H1 (cell line): ENCODE measurements around the gene FLRT3. TPM values are rescaled to one million over a fixed set of nuclear protein-coding genes. Genes with fewer than 3 reads are reported as not detected.

Source experiments
- CTCF ChIA-PET: fragments of 300-600 bp; sonication (Branson Sonifier 250); formaldehyde crosslinking; loops from one replicate; lab custom pipeline; 2021; ENCODE audit not compliant: partially characterized antibody; lab: Charles Lee
- POLR2A ChIA-PET: fragments of 300-600 bp; sonication (Branson Sonifier 250); formaldehyde crosslinking; loops from one replicate; lab custom pipeline; 2021; ENCODE audit warnings: inconsistent platforms; ENCODE audit not compliant: partially characterized antibody; lab: Charles Lee
- DNase-seq, 2 experiments: peaks; one replicate each; pipeline versions ENCODE4 v3.0.0 to v3.0.0-alpha.2; 2010 to 2022; ENCODE audit warnings: low spot score in 2 of 2, low read depth in 1 of 2, mixed read lengths in 1 of 2
- FAIRE-seq: peaks from 2 replicates; lab custom pipeline; 2011; peaks lifted over from hg19 to GRCh38; lab: Jason Lieb, UNC
- H2AFZ ChIP-seq: 2 replicates; pipeline ENCODE4 v1.8.1; 2012; ENCODE audit warnings: low read length, inconsistent platforms
- H2AK5ac ChIP-seq: 2 replicates; pipeline ENCODE4 v1.6.1; 2013; ENCODE audit warnings: low read depth, low read length
- H2BK120ac ChIP-seq: replicated peaks from 2 replicates; pipeline ENCODE3; 2013; ENCODE audit warnings: low read depth, low read length, inconsistent platforms
- H2BK12ac ChIP-seq: 2 replicates; pipeline ENCODE4 v1.6.1; 2013; ENCODE audit warnings: low read depth, low read length
- H2BK15ac ChIP-seq: 2 replicates; pipeline ENCODE4 v1.6.1; 2013; ENCODE audit warnings: low read length
- H2BK20ac ChIP-seq: 2 replicates; pipeline ENCODE4 v1.6.1; 2013; ENCODE audit warnings: low read length
- H2BK5ac ChIP-seq: 2 replicates; pipeline ENCODE4 v1.6.1; 2013; ENCODE audit warnings: low read depth, low read length
- H3K14ac ChIP-seq: 2 replicates; pipeline ENCODE4 v1.6.1; 2013; ENCODE audit warnings: inconsistent platforms; ENCODE audit not compliant: insufficient read length
- H3K18ac ChIP-seq: 2 replicates; pipeline ENCODE4 v1.6.1; 2013; ENCODE audit warnings: low read length; ENCODE audit errors: extremely low read depth
- H3K23ac ChIP-seq: 2 replicates; pipeline ENCODE4 v1.6.1; 2013; ENCODE audit warnings: inconsistent platforms; ENCODE audit not compliant: insufficient read length
- H3K23me2 ChIP-seq: 2 replicates; pipeline ENCODE4 v1.6.1; 2013; ENCODE audit warnings: low read depth, low read length
- H3K27ac ChIP-seq: 2 replicates; pipeline ENCODE4 v1.6.1; 2011; ENCODE audit warnings: low read depth, low read length, inconsistent platforms
- H3K27me3 ChIP-seq, 4 experiments: replicated peaks in 1 of 4; 1 replicate in 1 of 4; 2 replicates in 3 of 4; pipeline versions ENCODE4 v1.6.1 to v1.8.1; 2011 to 2013; ENCODE audit warnings: low read length in 3 of 4, mild to moderate bottlenecking in 3 of 4, inconsistent platforms in 2 of 4, mixed read lengths in 2 of 4, moderate library complexity in 1 of 4; ENCODE audit not compliant: control insufficient read depth in 3 of 4, insufficient read depth in 3 of 4; ENCODE audit errors: extremely low read depth in 1 of 4
- H3K36me3 ChIP-seq, 4 experiments: 2 replicates each; pipeline versions ENCODE4 v1.6.1 to v1.8.1; 2011 to 2013; ENCODE audit warnings: mild to moderate bottlenecking in 4 of 4, low read length in 3 of 4, moderate library complexity in 2 of 4, control low read depth in 1 of 4, inconsistent platforms in 1 of 4; ENCODE audit not compliant: insufficient read depth in 4 of 4, control insufficient read depth in 2 of 4
- H3K4ac ChIP-seq: replicated peaks from 2 replicates; pipeline ENCODE3; 2013; ENCODE audit warnings: low read length, low read depth, mixed read lengths, inconsistent platforms; ENCODE audit not compliant: insufficient read length
- H3K4me1 ChIP-seq, 4 experiments: replicated peaks in 1 of 4; 1 replicate in 1 of 4; 2 replicates in 3 of 4; pipeline versions ENCODE4 v1.6.1 to v1.8.1; 2011 to 2013; ENCODE audit warnings: low read length in 3 of 4, inconsistent platforms in 2 of 4, mixed read lengths in 1 of 4; ENCODE audit not compliant: insufficient read depth in 4 of 4, control insufficient read depth in 3 of 4
- H3K4me2 ChIP-seq, 2 experiments: 2 replicates each; pipeline versions ENCODE4 v1.6.1 to v1.8.1; 2011 to 2013; ENCODE audit warnings: low read depth in 2 of 2, low read length in 2 of 2, control low read depth in 1 of 2, inconsistent platforms in 1 of 2, mild to moderate bottlenecking in 1 of 2; ENCODE audit not compliant: insufficient read depth in 1 of 2
- H3K4me3 ChIP-seq, 4 experiments: fragments of 200-600, 300-600 bp in 1 of 4; sonication (generic), shearing (Covaris generic), sonication (Bioruptor Twin) in 1 of 4; 2 replicates each; pipeline versions ENCODE4 v1.5.1 to v1.8.1; 2011 to 2016; ENCODE audit warnings: low read length in 4 of 4, low read depth in 3 of 4, control low read depth in 2 of 4, inconsistent platforms in 2 of 4, mild to moderate bottlenecking in 2 of 4, mixed read lengths in 1 of 4, moderate library complexity in 1 of 4; ENCODE audit not compliant: insufficient read depth in 2 of 4; ENCODE audit errors: extremely low read depth in 1 of 4
- H3K56ac ChIP-seq: replicated peaks from 2 replicates; pipeline ENCODE3; 2013; ENCODE audit warnings: low read depth, mild to moderate bottlenecking, mixed read lengths, low read length, inconsistent platforms; ENCODE audit not compliant: insufficient read length
- H3K79me1 ChIP-seq: 2 replicates; pipeline ENCODE4 v1.6.1; 2013; ENCODE audit warnings: low read depth, low read length, control low read depth
- H3K79me2 ChIP-seq, 2 experiments: 2 replicates each; pipeline versions ENCODE4 v1.6.1 to v1.8.1; 2012 to 2013; ENCODE audit warnings: low read length in 2 of 2, mild to moderate bottlenecking in 2 of 2, inconsistent platforms in 1 of 2; ENCODE audit not compliant: insufficient read depth in 2 of 2, control insufficient read depth in 1 of 2
- H3K9ac ChIP-seq, 4 experiments: replicated peaks in 1 of 4; 1 replicate in 1 of 4; 2 replicates in 3 of 4; pipeline versions ENCODE4 v1.6.1 to v1.8.1; 2011 to 2013; ENCODE audit warnings: low read depth in 3 of 4, low read length in 3 of 4, control low read depth in 2 of 4, mild to moderate bottlenecking in 2 of 4, moderate library complexity in 2 of 4, inconsistent platforms in 1 of 4; ENCODE audit errors: extremely low read depth in 1 of 4
- H3K9me3 ChIP-seq, 2 experiments: 2 replicates each; pipeline versions ENCODE4 v1.6.1 to v1.8.1; 2012 to 2013; ENCODE audit warnings: mild to moderate bottlenecking in 2 of 2, moderate library complexity in 2 of 2, control low read depth in 1 of 2, inconsistent platforms in 1 of 2, low read depth in 1 of 2, low read length in 1 of 2, mixed read lengths in 1 of 2; ENCODE audit not compliant: insufficient read depth in 2 of 2
- H4K20me1 ChIP-seq, 2 experiments: replicated peaks in 1 of 2; 2 replicates each; pipeline versions ENCODE3 to v1.8.1; 2011 to 2013; ENCODE audit warnings: inconsistent platforms in 2 of 2, low read length in 2 of 2, mild to moderate bottlenecking in 1 of 2; ENCODE audit not compliant: insufficient read depth in 2 of 2, control insufficient read depth in 1 of 2
- H4K5ac ChIP-seq: 2 replicates; pipeline ENCODE4 v1.6.1; 2013; ENCODE audit warnings: low read length, low read depth, mixed read lengths, inconsistent platforms; ENCODE audit not compliant: insufficient read length
- H4K8ac ChIP-seq: 2 replicates; pipeline ENCODE4 v1.8.0; 2013; ENCODE audit warnings: mild to moderate bottlenecking, moderate library complexity, low read length, inconsistent platforms; ENCODE audit not compliant: insufficient read depth; ENCODE audit errors: extremely low read depth
- H4K91ac ChIP-seq: replicated peaks from 2 replicates; pipeline ENCODE3; 2013; ENCODE audit warnings: low read length, mixed read lengths, inconsistent platforms; ENCODE audit not compliant: insufficient read length
- CBX5 ChIP-seq: fragments of 300-800, 300-1000 bp; sonication (generic); IDR thresholded peaks from 2 replicates; pipeline ENCODE4 v1.7.1; 2016; ENCODE audit warnings: antibody characterized with exemption, low read length, low read depth
- CHD1 ChIP-seq: IDR thresholded peaks from 2 replicates; pipeline ENCODE4 v1.6.1; 2012; ENCODE audit warnings: low read depth, low read length, improper control_type of control experiment
- KDM1A ChIP-seq: fragments of 200-600, 300-600 bp; sonication (generic); IDR thresholded peaks from 2 replicates; pipeline ENCODE4 v1.7.1; 2016; ENCODE audit warnings: mild to moderate bottlenecking, low read length, borderline replicate concordance
- KDM5A ChIP-seq: fragments of 200-600 bp; IDR thresholded peaks from 2 replicates; pipeline ENCODE4 v1.7.1; 2012; ENCODE audit warnings: mild to moderate bottlenecking, low read length, inconsistent platforms, mixed read lengths
- PHF8 ChIP-seq: fragments of 200-600 bp; sonication (generic); conservative IDR thresholded peaks from 2 replicates; pipeline ENCODE4 v1.7.1; 2012; ENCODE audit warnings: low read depth, mild to moderate bottlenecking, inconsistent platforms, low read length, moderate library complexity
- POLR2A ChIP-seq, 2 experiments: IDR thresholded peaks; 1 replicate in 1 of 2; 2 replicates in 1 of 2; pipeline ENCODE4 v1.6.1; 2011; ENCODE audit warnings: low read depth in 2 of 2, low read length in 2 of 2, mild to moderate bottlenecking in 2 of 2; ENCODE audit errors: control extremely low read depth in 1 of 2
- SIRT6 ChIP-seq: IDR thresholded peaks from one replicate; pipeline ENCODE4 v1.7.1; 2012; ENCODE audit warnings: low read length, inconsistent platforms
- SP1 ChIP-seq: IDR thresholded peaks from 2 replicates; pipeline ENCODE4 v1.6.1; 2011; ENCODE audit warnings: low read depth, low read length
- SUZ12 ChIP-seq: fragments of 200-600 bp; sonication (generic); IDR thresholded peaks from 2 replicates; pipeline ENCODE4 v1.6.1; 2012; ENCODE audit warnings: mild to moderate bottlenecking, inconsistent platforms, low read length, moderate library complexity, mixed read lengths
- WGBS, 2 experiments: shearing (Covaris generic) in 1 of 2; methylation state at CpG; one replicate each; pipeline versions ENCODE4 v1.1.6 to v1.1.7; 2013 to 2015; ENCODE audit warnings: low lambda C conversion rate in 2 of 2, mixed read lengths in 2 of 2, inconsistent platforms in 1 of 2, low coverage in 1 of 2, missing lambda C conversion rate in 1 of 2; ENCODE audit not compliant: insufficient replicate concordance in 2 of 2, insufficient coverage in 1 of 2, insufficient read length in 1 of 2; ENCODE audit errors: extremely low coverage in 1 of 2, missing lambda C conversion rate in 1 of 2; 5-methylcytosine and 5-hydroxymethylcytosine counted together
- polyA plus RNA-seq, 7 experiments: library from polyadenylated mRNA; depleted of rRNA in 3 of 7; stranded (reverse) in 5 of 7; unstranded in 2 of 7; fragments of >200 nt in 5 of 7; fragments of 200-250 nt in 2 of 7; gene quantifications; 1 replicate in 5 of 7; 2 replicates in 1 of 7; 4 replicates in 1 of 7; pipeline versions ENCODE4 v1.2.1 to v1.2.3, GENCODE V29; 2011 to 2013; ENCODE audit warnings: missing spikeins in 2 of 7, mixed read lengths in 2 of 7
- total RNA-seq: library from RNA; stranded (reverse); fragmentation: NEBNext Ultra II Directional; extraction: Animal tissue kit (Norgen Biotek cat#: 25700); gene quantifications from 2 replicates; pipeline ENCODE4 v1.2.1, GENCODE V29; 2021

Gene FLRT3
- total and polyA plus RNA-seq, 2 of the 8 experiments (the other 6 are each of a cell fraction or from before 2014, with no cell fraction given), result 0.35 to 0.41 TPM

GRCh38 chr20:14310977-14311627, 26.3 kb downstream of the FLRT3 start:
- TF ChIP-seq KDM5A (no peak), SIRT6 (no peak), KDM1A (no peak), PHF8 (no peak), CBX5 (no peak), SP1 (no peak), POLR2A (IDR thresholded peaks at IDR 0.05; ENCODE audit: control extremely low read depth in 1 of 2, low read depth in 2 of 2, low read length in 2 of 2) (no peak), SUZ12 (no peak), CHD1 (no peak)
- Histone ChIP-seq H3K23me2 (no peaks in the 10 kb centered on the region), H2BK12ac (no peak overlapping the region), H3K9me3 (no peaks in the 10 kb centered on the region), H3K18ac (no peak overlapping the region), H4K5ac (no peak overlapping the region), H3K79me1 (no peaks in the 10 kb centered on the region), H3K14ac (no peak overlapping the region), H4K20me1 (no peaks in the 10 kb centered on the region), H3K4ac (no peak overlapping the region), H3K4me3 (no peak overlapping the region), H3K36me3 (no peaks in the 10 kb centered on the region), H3K9ac (no peak overlapping the region), H2BK120ac (no peak overlapping the region), H2BK5ac (no peak overlapping the region), H2AK5ac (no peak overlapping the region), H3K4me1 (no peaks in the 10 kb centered on the region; a peak in 1 of 7 replicates), H4K91ac (no peak overlapping the region), H3K79me2 (no peaks in the 10 kb centered on the region), H3K4me2 (no peak overlapping the region), H3K27ac (no peak overlapping the region), H3K56ac (no peak overlapping the region), H2AFZ (no peak overlapping the region), H4K8ac (no peak overlapping the region), H3K23ac (no peak overlapping the region), H2BK15ac (no peak overlapping the region), H3K27me3 (no peaks in the 10 kb centered on the region), H2BK20ac (no peak overlapping the region)
- DNase-seq (no peak), FAIRE-seq (no peak)
- ChIA-PET POLR2A (interaction anchor here (0.7 kb wide), 1 partner anchor 9 kb away, joined by 3 read pairs; no protein-coding TSS in a partner anchor), CTCF (no interaction called here)
- WGBS, 2 experiments, result 93% methylated on average over 5 of the region's 5 CpGs; no CpG with 5 or more reads in 1 of the 2 experiments
